Breast epithelium (tissue), 4 donors: ENCODE measurements around the gene ARHGDIA. TPM values are rescaled to one million over a fixed set of nuclear protein-coding genes. Genes with fewer than 3 reads are reported as not detected.

Experiments used
- DNase-seq, 2 donors: peaks; one replicate each; pipeline ENCODE4 v3.0.0-alpha.2; 2019; ENCODE audit warnings: low spot score in 2 of 2
- H3K27ac ChIP-seq, 2 donors: fragments of 200-600 bp; sonication (generic) in 1 of 2; one replicate each; pipeline ENCODE4 v1.5.1; 2016 to 2019; ENCODE audit warnings: mild to moderate bottlenecking in 1 of 2
- H3K27me3 ChIP-seq, 2 donors: fragments of 200-600 bp; sonication (generic) in 1 of 2; one replicate each; pipeline versions ENCODE4 v1.5.1 to v1.6.0; 2017 to 2019; ENCODE audit warnings: control low read depth in 1 of 2, mild to moderate bottlenecking in 1 of 2
- H3K36me3 ChIP-seq: fragments of 200-600 bp; one replicate; pipeline ENCODE4 v1.5.1; 2019
- H3K4me1 ChIP-seq, 2 donors: fragments of 200-600 bp; sonication (generic); one replicate each; pipeline ENCODE4 v1.5.1; 2016 to 2019; ENCODE audit warnings: control low read depth in 1 of 2
- H3K4me3 ChIP-seq, 3 donors: fragments of 200-600 bp; sonication (generic); 1 replicate in 2 of 3; 2 replicates in 1 of 3; pipeline ENCODE4 v1.5.1; 2016 to 2019; ENCODE audit warnings: mild to moderate bottlenecking in 3 of 3, moderate library complexity in 2 of 3
- H3K9me3 ChIP-seq, 2 donors: fragments of 200-600 bp; sonication (generic) in 1 of 2; one replicate each; pipeline ENCODE4 v1.5.1; 2016 to 2019; ENCODE audit warnings: control low read depth in 1 of 2
- CTCF ChIP-seq, 3 donors: fragments of 450-650 bp; IDR thresholded peaks; one replicate each; pipeline ENCODE4 v1.5.1; 2016 to 2017; ENCODE audit warnings: antibody characterized with exemption in 3 of 3, mild to moderate bottlenecking in 3 of 3, moderate library complexity in 3 of 3
- POLR2A ChIP-seq: fragments of 450-650 bp; IDR thresholded peaks from one replicate; pipeline ENCODE4 v1.6.1; 2016; ENCODE audit warnings: antibody characterized with exemption, mild to moderate bottlenecking, moderate library complexity
- POLR2AphosphoS5 ChIP-seq, 3 donors: sonication (generic); formaldehyde crosslinking; IDR thresholded peaks; one replicate each; pipeline ENCODE4 v1.6.1; 2017; ENCODE audit warnings: antibody characterized with exemption in 3 of 3
- intact Hi-C: fragments of 100-400 bp; cut with DNase I; formaldehyde crosslinking; loops from one replicate; pipeline ENCODE4 v1.15.1; 2023; ENCODE audit warnings: low total_unique reads
- total RNA-seq, 3 donors: library from RNA; depleted of rRNA; stranded (reverse); fragments of >200 nt; gene quantifications; one replicate each; pipeline ENCODE4 v1.1.0, GENCODE V29; 2016

Gene ARHGDIA
- total RNA-seq, 3 donors from 2014 or later = 67.0 to 135 (median 124) TPM

- H3K27ac ChIP-seq = no peak overlapping the region
- no peaks in the 10 kb centered on the region for H3K4me1 ChIP-seq
- TF ChIP-seq POLR2A (no peak), CTCF (IDR thresholded peaks at IDR 0.05) (no peak), POLR2AphosphoS5 (IDR thresholded peaks at IDR 0.05) (no peak)
- DNase-seq = no peak
- intact Hi-C loops = loop anchor here (2.0 kb wide), 1 partner anchor 594 kb away; no protein-coding TSS in a partner anchor
- H3K4me3 ChIP-seq = no peak overlapping the region
- peaks cover 5% of the 10 kb centered on the region for H3K36me3 ChIP-seq
- H3K9me3 ChIP-seq = no peaks in the 10 kb centered on the region
- no peaks in the 10 kb centered on the region for H3K27me3 ChIP-seq
Measured at GRCh38 chr17:81846743-81847689, 24.1 kb downstream of the ARHGDIA start.

- intact Hi-C loops = loop anchor here (2.0 kb wide), 1 partner anchor 593 kb away; no protein-coding TSS in a partner anchor
- no peak overlapping the region for H3K4me3 ChIP-seq
- H3K36me3 ChIP-seq = peaks cover 5% of the 10 kb centered on the region
- H3K4me1 ChIP-seq = peaks cover 0 to 4% of the 10 kb centered on the region in 2 donors
- H3K27ac ChIP-seq = no peak overlapping the region
- H3K9me3 ChIP-seq = no peaks in the 10 kb centered on the region
- TF ChIP-seq POLR2AphosphoS5 (IDR thresholded peaks at IDR 0.05) (no peak), CTCF (IDR thresholded peaks at IDR 0.05) (no peak), POLR2A (no peak)
- no peak for DNase-seq
- no peaks in the 10 kb centered on the region for H3K27me3 ChIP-seq
Measured at GRCh38 chr17:81845881-81846742, 25.0 kb downstream of the ARHGDIA start.

- Histone ChIP-seq H3K9me3 (no peaks in the 10 kb centered on the region), H3K4me3 (no peak overlapping the region), H3K27ac (no peak overlapping the region), H3K27me3 (no peaks in the 10 kb centered on the region), H3K4me1 (peaks cover 0 to 4% of the 10 kb centered on the region in 2 donors), H3K36me3 (peaks cover 5% of the 10 kb centered on the region)
- DNase-seq = no peak
- TF ChIP-seq CTCF (IDR thresholded peaks at IDR 0.05) = no peak
- TF ChIP-seq POLR2AphosphoS5 (IDR thresholded peaks at IDR 0.05) = no peak
- no peak for TF ChIP-seq POLR2A
- intact Hi-C loops = no loop called here
Measured at GRCh38 chr17:81845361-81845760, 25.8 kb downstream of the ARHGDIA start.

GRCh38 chr17:81844887-81845286 lies 26.2 kb downstream of the ARHGDIA start:
- Histone ChIP-seq H3K27ac (no peak overlapping the region), H3K9me3 (no peaks in the 10 kb centered on the region), H3K27me3 (no peaks in the 10 kb centered on the region), H3K4me3 (no peak overlapping the region), H3K4me1 (peaks cover 0 to 4% of the 10 kb centered on the region in 2 donors), H3K36me3 (peaks cover 5% of the 10 kb centered on the region)
- DNase-seq = no peak
- intact Hi-C loops = no loop called here
- no peak for TF ChIP-seq CTCF (IDR thresholded peaks at IDR 0.05)
- TF ChIP-seq POLR2AphosphoS5 (IDR thresholded peaks at IDR 0.05) = no peak
- TF ChIP-seq POLR2A = no peak
